Umbilical cord (tissue), 2 donors: ENCODE results near the gene AKTIP. TPM values are rescaled to one million over a fixed set of nuclear protein-coding genes. Genes with fewer than 3 reads are reported as not detected.

Experiments
- DNase-seq: peaks from one replicate; pipeline ENCODE4 v3.0.0-alpha.2; 2015; ENCODE audit warnings: low spot score
- total RNA-seq: library from RNA; depleted of rRNA; stranded (reverse); fragments of >200 nt; gene quantifications from one replicate; pipeline ENCODE4 v1.2.3, GENCODE V29; 2014; ENCODE audit warnings: low replicate concordance; ENCODE audit not compliant: insufficient read depth

AKTIP gene
- total RNA-seq, 1 donor from 2014 or later: 41.2 TPM

DNA sequence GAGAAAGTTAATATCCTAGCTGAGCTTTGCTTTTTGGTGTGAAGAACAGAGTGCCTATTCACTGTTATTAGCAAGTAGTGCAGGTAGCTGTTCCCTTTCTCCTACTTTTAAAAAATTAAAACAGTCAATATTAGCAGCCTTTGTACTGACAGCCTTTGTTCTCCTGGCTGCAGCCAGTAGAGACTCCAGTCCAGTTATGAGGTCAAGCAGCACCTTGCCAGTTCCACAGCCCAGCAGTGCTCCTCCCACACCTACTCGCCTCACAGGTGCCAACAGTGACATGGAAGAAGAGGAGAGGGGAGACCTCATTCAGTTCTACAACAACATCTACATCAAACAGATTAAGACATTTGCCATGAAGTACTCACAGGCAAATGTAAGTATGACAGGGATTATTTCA is 22.6 kb downstream of the AKTIP start:
- no peak for DNase-seq

DNA sequence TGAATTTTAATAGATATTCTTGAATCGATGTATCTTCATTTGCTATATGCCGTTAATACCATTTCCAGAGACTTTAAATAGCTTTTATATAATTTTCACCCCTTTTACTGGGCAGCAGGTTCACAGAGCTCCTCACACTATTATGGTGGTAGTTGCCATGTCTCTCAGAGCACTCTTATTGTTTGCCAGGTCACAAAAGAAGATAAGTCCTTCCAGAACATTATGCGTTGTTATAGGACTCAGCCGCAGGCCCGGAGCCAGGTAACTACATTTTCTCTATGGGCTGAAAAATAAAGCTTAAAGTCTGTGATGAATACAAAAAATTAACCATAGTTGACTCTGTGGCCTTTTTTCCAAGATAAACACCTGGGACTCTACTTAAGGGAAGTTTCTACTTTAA is 24.0 kb downstream of the AKTIP start:
- no peak for DNase-seq

DNA sequence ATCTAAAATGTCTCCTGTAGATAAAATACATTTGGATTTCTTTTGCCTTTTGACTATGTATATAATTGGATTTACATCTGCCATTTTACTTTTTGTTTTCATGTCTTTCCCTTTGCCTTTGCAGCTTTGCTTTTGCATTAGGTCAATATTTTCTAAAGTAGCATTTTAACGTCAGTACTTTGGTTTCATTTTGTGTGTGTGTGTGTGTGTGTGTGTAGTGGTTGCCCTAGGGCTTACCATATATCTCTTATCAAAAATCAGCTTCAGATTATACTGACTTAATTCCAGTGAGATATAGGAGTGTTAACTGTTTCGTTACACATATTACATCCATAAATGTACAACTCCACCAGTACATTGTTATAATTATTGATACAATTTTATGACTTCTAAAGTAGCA is 26.1 kb downstream of the AKTIP start:
- DNase-seq: no peak

DNA sequence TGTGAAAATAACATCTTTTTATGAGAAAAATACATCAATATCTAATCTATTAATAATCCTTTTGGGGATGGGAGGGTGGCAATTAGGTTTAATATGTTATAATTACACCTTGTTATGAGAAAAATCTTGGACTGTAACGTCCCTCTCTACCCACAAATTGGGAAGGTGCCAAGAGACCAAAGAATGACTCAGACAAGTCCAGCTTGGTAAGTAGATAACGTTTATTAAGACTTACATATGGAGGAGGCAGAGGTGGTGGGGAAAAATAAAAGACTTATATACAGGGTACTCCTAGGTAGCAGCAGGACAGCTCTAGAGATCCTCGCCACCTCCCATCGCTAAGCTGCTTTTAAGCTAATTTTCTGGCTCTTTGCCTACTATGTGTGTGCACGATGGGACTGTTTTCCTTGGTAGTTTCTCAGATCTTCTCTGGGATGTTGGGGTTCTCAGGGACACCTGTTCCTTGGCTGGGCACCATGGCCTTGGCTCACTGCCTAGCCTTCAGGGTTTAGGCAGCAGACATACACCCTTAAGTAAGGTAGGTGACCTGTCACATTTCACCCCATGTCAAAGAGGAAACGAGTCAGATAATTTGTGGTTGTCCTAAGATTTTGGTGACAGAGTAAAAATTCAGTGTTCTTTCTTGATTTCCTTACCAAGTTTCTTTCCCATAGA is 37.3 kb downstream of the AKTIP start:
- DNase-seq: no peak

DNA sequence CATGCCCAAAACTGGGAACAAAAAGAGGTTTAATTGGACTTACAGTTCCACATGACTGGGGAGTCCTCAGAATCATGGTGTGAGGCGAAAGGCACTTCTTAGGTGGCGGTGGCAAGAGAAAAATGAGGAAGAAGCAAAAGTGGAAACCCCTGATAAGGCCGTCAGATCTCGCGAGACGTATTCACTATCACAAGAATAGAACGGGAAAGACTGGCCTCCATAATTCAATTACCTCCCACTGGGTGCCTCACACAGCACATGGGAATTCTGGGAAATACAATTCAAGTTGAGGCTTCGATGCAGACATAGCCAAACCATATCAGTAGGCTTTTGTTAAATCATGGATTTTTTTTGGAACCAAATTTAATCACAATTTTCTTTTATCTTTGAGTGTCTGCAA is 44.4 kb downstream of the AKTIP start:
- no peak for DNase-seq

DNA sequence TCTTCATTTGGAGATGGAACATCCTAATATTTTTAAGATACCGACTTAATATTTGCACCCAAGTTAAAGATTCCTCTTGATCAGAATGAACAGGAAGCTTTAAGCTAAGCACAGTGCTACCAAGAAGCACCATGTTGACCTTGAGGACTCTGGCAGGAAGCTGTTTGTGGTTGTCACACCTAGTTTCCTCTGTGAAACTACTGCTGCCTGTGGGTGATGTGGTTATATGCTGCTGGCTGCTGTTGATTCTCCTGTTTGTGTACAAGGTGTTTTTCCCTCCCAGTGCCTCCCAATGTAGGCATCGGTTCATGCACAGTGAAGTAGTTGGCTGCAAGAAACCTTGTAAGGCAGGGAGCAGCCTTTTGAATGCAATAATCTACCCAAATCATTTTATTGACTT is 45.3 kb downstream of the AKTIP start:
- no peak for DNase-seq

DNA sequence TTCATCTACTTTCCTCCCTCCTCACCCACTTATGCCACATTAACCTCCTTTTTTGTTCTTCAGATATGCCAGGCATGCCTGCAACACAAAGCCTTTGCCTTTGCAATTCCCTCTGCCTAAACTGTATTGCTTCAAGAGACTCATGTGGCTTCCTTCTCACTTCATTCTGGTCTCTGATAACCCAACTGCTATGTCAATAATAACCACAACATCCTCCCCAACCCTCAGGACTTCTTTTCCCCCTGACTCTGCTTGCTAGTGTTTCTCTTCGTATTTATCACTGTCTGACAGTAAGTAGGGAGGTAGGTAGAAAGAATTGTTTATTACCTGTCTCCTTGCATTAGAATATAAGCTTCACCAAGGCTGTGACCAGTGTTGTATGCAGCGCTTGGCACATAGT is 46.4 kb downstream of the AKTIP start:
- no peak for DNase-seq

DNA sequence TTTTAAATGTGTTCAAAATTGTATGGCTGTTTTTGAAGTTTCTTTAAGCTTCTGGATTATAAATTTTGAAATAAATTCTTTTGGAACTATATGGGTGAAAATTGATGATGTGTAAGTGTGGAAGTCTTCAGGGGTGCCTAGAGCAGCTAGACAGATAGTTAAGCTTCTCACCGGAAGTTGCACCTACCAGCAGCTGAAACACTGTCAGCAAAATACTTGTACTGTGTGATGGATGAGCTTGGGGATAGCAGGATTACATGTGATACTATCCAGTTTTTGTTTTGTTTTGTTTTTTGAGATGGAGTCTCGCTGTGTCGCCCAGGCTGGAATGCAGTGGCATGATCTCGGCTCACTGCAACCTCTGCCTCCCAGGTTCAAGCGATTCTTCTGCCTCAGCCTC is 49.1 kb downstream of the AKTIP start:
- no peak for DNase-seq

DNA sequence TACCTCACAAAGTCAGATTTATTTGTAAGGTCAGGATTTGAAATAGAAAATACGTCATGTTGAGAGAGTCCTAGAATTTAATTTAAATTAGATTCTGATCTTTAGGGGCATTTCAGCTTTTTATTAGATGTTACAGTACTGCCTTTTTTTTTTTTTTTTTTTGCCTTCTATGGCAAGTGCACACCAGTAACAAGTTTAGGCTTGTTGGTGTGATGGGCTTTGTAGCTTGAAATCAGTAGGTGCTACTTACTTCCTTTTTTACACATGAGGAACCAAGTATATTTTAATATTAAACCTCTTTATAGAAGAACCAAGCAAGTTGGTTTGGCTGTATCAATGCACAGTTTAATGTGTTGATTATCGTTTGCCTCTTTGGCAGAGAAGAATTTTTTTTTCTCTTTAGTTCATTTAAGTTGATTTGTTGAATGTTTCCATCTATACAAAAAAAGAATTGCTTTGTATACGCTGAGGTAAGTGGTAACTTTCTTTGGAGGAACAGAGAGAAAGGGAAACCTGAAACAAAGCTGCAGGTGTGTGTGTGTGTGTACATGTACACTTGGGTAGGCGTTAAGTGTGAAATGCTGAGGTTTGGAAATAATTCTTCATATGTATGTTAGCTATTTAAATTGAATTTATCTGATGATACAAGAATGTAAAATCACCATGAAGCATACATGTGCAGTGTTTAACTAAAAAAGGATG is 53.0 kb downstream of the AKTIP start:
- DNase-seq: no peak

DNA sequence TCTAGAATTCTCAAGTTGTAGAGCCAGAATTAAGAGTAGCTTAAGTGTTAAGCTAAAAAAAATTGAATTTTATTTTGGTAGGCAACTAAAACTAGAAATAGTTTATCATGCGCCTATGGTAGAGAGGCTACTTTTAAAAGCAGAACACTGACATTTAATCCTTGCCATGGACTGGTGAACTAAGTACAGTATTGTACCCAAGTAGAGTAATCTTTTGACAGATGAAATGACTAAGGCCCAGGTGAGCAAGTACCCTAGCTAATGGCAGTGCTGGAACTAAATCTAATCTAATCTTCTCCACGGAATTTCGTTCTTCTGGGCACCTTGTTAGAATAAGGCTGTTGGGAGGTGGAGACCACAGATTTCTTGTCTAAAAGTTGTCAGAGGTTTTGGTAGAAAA is 56.9 kb downstream of the AKTIP start:
- DNase-seq: no peak

DNA sequence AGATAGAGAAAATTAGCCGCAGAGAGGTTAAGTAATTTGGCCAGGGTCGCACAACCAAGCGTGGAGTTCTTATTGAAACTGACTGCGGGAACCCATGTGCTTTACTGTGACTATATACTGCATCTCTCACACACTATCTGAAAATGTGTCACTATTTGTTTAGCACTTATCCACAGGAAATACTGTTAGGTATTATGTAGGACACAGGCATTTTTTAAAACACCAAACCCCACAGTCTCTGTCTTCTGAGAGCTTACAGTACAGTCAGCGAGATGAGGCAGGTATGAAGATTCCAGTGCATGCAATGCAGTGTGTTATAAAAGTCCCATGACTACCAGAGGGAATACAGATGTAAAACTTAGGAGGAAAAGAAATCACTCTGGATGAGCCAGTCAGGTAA is 57.5 kb downstream of the AKTIP start:
- DNase-seq: no peak

Other genes with a start within 250 kb of the AKTIP start
- gene RBL2, start 68.7 kb downstream of the AKTIP start, total RNA-seq: 83.1 TPM
- 28.4 TPM for gene RPGRIP1L, start 200.7 kb upstream of the AKTIP start, total RNA-seq
- 67.2 TPM for gene FTO, start 200.9 kb upstream of the AKTIP start, total RNA-seq